HG03095 (cell line): ENCODE data around the gene ELFN2.
"Not testable (repeated sequence)": the region's sequence is repeated elsewhere in the genome, so short reads cannot be mapped to it uniquely, and the experiment has no call there.

Source experiments
- ATAC-seq: cut with Tn5 transposase; IDR thresholded peaks from one replicate; pipeline ENCODE4 v1.9.1; 2021; ENCODE audit warnings: moderate library complexity; ENCODE audit not compliant: unreplicated experiment

ELFN2 gene

GRCh38 chr22:37337204-37337943 is 89.9 kb downstream of the ELFN2 start:
- no peak for ATAC-seq

GRCh38 chr22:37336579-37336978 is 90.7 kb downstream of the ELFN2 start:
- ATAC-seq: no peak

- ATAC-seq: no peak
Measured at GRCh38 chr22:37335806-37336199, 91.5 kb downstream of the ELFN2 start.

- ATAC-seq: no peak
Measured at GRCh38 chr22:37334859-37335805, 92.1 kb downstream of the ELFN2 start.

- no peak for ATAC-seq
Measured at GRCh38 chr22:37334461-37334858, 92.8 kb downstream of the ELFN2 start.

- ATAC-seq: no peak
Measured at GRCh38 chr22:37333724-37334460, 93.4 kb downstream of the ELFN2 start.

- ATAC-seq: no peak
Measured at GRCh38 chr22:37331856-37332536, 95.3 kb downstream of the ELFN2 start.

- ATAC-seq: no peak
Measured at GRCh38 chr22:37331034-37331428, 96.2 kb downstream of the ELFN2 start.

- ATAC-seq: no peak
Measured at GRCh38 chr22:37330200-37331033, 96.9 kb downstream of the ELFN2 start.

- no peak for ATAC-seq
Measured at GRCh38 chr22:37329238-37330140, 97.8 kb downstream of the ELFN2 start.

GRCh38 chr22:37328538-37329237 is 98.6 kb downstream of the ELFN2 start:
- not testable (repeated sequence) for ATAC-seq

GRCh38 chr22:37328017-37328416 is 99.3 kb downstream of the ELFN2 start:
- ATAC-seq: no peak

- no peak for ATAC-seq
Measured at GRCh38 chr22:37326726-37327125, 100.6 kb downstream of the ELFN2 start.

- no peak for ATAC-seq
Measured at GRCh38 chr22:37325039-37325395, 102.3 kb downstream of the ELFN2 start.

- ATAC-seq: no peak
Measured at GRCh38 chr22:37324340-37325038, 102.8 kb downstream of the ELFN2 start.

GRCh38 chr22:37320726-37321677 is 106.3 kb downstream of the ELFN2 start:
- ATAC-seq: no peak

- no peak for ATAC-seq
Measured at GRCh38 chr22:37319469-37319868, 107.8 kb downstream of the ELFN2 start.
